Neural crest cell (in vitro differentiated cells): ENCODE measurements around the gene ATF2. TPM values are rescaled to one million over a fixed set of nuclear protein-coding genes. Genes with fewer than 3 reads are reported as not detected.
A peak's percentile ranks its signal among the peaks of the same experiment; 100 is the strongest.

Experiments used
- DNase-seq: peaks from one replicate; pipeline ENCODE4 v3.0.0; 2021; ENCODE audit warnings: low read depth, mixed read lengths, low spot score
- H3K27ac Mint-ChIP-seq: one replicate; pipeline ENCODE4 v1.8.0; 2021; ENCODE audit warnings: mild to moderate bottlenecking, mixed read lengths; ENCODE audit not compliant: unreplicated experiment
- H3K27me3 Mint-ChIP-seq: 2 replicates; pipeline ENCODE4 v1.8.0; 2021; ENCODE audit warnings: low read depth, mild to moderate bottlenecking, mixed read lengths
- H3K36me3 Mint-ChIP-seq: 2 replicates; pipeline ENCODE4 v1.8.0; 2021; ENCODE audit warnings: low read depth, mild to moderate bottlenecking, mixed read lengths
- H3K4me1 Mint-ChIP-seq: 2 replicates; pipeline ENCODE4 v1.8.0; 2021; ENCODE audit warnings: mixed read lengths
- H3K4me3 Mint-ChIP-seq: one replicate; pipeline ENCODE4 v1.8.0; 2021; ENCODE audit warnings: mild to moderate bottlenecking, mixed read lengths
- H3K9me3 Mint-ChIP-seq: 2 replicates; pipeline ENCODE4 v1.8.0; 2021; ENCODE audit warnings: mixed read lengths
- microRNA-seq: library from miRNA; unstranded; fragments of <30 nt; microRNA quantifications from one replicate; pipeline ENCODE4, GENCODE V29; 2020
- total RNA-seq: library from RNA; stranded (reverse); gene quantifications from 2 replicates; pipeline ENCODE4 v1.2.1, GENCODE V29; 2021
- TF ChIP-seq, protein P1 (sequence below): fragments of 200-600 bp; sonication (generic); conservative IDR thresholded peaks from 2 replicates; pipeline ENCODE4 v1.5.0; 2021; ENCODE audit warnings: antibody characterized with exemption, mild to moderate bottlenecking

ATF2 gene
- total RNA-seq, 1 donor from 2014 or later, result 78.8 TPM

DNA sequence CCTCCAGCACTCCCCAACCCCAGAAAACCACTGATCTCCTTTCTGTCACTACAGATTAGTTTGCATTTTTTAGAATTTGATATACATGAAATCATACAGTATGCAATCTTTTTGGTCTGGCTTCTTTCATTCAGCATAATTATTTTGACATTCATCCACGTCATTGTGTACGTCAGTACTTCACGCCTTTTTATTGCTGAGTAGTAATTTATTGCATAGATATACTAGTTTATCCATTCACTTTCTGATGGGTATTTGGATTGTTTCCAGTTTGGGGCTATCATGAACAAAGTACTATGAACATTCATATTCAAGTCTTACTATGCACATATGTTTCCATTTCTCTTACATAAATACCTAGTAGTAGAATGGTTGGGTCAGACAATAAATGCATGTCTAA, 142.8 kb downstream of the ATF2 start:
- no peak overlapping the region for H3K27ac Mint-ChIP-seq
- TF ChIP-seq, protein P1, sequence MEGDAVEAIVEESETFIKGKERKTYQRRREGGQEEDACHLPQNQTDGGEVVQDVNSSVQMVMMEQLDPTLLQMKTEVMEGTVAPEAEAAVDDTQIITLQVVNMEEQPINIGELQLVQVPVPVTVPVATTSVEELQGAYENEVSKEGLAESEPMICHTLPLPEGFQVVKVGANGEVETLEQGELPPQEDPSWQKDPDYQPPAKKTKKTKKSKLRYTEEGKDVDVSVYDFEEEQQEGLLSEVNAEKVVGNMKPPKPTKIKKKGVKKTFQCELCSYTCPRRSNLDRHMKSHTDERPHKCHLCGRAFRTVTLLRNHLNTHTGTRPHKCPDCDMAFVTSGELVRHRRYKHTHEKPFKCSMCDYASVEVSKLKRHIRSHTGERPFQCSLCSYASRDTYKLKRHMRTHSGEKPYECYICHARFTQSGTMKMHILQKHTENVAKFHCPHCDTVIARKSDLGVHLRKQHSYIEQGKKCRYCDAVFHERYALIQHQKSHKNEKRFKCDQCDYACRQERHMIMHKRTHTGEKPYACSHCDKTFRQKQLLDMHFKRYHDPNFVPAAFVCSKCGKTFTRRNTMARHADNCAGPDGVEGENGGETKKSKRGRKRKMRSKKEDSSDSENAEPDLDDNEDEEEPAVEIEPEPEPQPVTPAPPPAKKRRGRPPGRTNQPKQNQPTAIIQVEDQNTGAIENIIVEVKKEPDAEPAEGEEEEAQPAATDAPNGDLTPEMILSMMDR, result no peak
- peaks cover 3% of the 10 kb centered on the region for H3K36me3 Mint-ChIP-seq
- peaks cover 9% of the 10 kb centered on the region for H3K9me3 Mint-ChIP-seq
- DNase-seq, result no peak
- H3K4me3 Mint-ChIP-seq, result no peak overlapping the region
- H3K27me3 Mint-ChIP-seq, result no peaks in the 10 kb centered on the region
- H3K4me1 Mint-ChIP-seq, result peaks cover 9% of the 10 kb centered on the region

DNA sequence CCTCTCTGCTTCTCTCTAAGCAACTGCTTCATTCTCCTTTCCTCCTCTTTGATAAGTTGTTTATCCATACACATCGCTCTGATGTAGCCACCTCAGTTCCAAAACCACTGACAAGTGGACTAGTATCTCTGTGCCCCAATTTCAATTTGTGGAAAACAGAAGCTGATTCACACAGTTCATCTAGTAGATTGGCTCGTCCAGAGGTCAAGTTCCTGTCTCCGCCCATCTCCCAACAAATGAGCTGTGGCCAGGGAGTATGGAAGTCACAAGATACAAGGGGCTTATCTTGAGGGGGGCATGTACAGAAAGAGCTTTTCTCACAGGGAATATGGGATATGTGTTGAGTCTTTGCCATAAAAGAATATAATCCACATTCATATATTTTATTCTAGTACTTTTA, 145.1 kb downstream of the ATF2 start:
- DNase-seq, result no peak
- peaks cover 1% of the 10 kb centered on the region for H3K4me1 Mint-ChIP-seq
- H3K9me3 Mint-ChIP-seq, result peaks cover 9% of the 10 kb centered on the region
- peaks cover 3% of the 10 kb centered on the region for H3K36me3 Mint-ChIP-seq
- no peaks in the 10 kb centered on the region for H3K27me3 Mint-ChIP-seq
- H3K4me3 Mint-ChIP-seq, result no peak overlapping the region
- H3K27ac Mint-ChIP-seq, result no peak overlapping the region
- TF ChIP-seq, protein P1, result no peak

Small RNA genes lying within 50 kb of the gene (microRNA-seq; reads per million reads assigned to microRNA genes)
- gene MIR933, result 35.5 reads per million, percentile 44 among the genes with 10 or more reads in this experiment

Other genes starting within 250 kb of the ATF2 start
- gene CHN1, start 162.8 kb downstream of the ATF2 start, total RNA-seq, result 58.7 and 61.0 TPM in 2 replicates
- 268 and 281 TPM in 2 replicates for gene ATP5MC3, start 13.5 kb upstream of the ATF2 start, total RNA-seq